ENCODE data around the gene STRN. TPM values are rescaled to one million over a fixed set of nuclear protein-coding genes. Genes with fewer than 3 reads are reported as not detected.

STRN gene
- total RNA-seq, 2 donors from 2014 or later, result 7.3 to 12.7 TPM

DNA sequence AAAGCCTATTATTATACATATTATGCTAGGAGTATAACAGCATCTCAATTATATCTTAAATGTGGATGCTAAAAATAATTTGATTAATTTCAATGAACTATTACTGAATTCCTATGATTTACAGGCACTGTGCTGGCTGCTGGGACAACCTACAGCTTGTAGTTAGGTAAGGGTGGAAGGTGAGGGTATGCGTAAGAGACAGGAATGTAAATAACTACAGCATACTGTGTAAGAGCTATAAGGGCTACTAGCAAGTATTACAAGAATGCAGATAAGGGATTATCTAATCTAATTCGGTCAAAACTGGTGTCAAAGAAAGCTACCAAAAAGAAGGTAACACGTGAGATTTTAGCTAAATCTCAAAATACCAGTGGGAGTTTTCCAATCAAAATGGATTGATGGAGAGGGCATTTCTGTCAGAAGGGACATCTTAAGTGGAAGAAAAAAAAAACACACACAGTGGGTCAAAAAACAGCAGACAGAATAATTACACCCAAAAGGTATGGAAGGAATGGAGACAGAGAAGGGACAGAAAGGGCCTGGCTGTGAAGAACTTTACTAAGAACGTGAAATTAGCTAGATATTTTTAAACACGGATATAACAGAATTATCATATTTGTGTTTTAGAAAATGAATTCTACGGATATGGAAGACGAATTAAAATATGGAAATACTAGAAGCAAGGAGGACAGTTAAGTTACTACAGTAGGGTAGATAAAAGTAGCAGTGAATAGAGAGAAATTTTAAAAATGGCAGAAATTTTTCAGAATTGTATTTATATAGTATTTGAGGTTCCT lies 47.1 kb downstream of the STRN start:
- Histone ChIP-seq H3K27me3 (no peaks in the 10 kb centered on the region), H3K36me3 (replicated peaks in 1 of 2; ENCODE audit: insufficient read depth in 1 of 2, low read depth in 2 of 2) (no peaks in the 10 kb centered on the region), H3K27ac (no peak overlapping the region), H3K9me3 (no peaks in the 10 kb centered on the region), H3K4me3 (no peak overlapping the region), H3K4me1 (no peaks in the 10 kb centered on the region)
- ATAC-seq (no peak), DNase-seq (no peak)
- WGBS, 2 donors, result 75 to 77% methylated on average over 7 of the region's 7 CpGs
- intact Hi-C loops (cut with DNase I), result no loop called here
- TF ChIP-seq POLR2A (IDR thresholded peaks at IDR 0.05), result no peak
- TF ChIP-seq, protein P1, sequence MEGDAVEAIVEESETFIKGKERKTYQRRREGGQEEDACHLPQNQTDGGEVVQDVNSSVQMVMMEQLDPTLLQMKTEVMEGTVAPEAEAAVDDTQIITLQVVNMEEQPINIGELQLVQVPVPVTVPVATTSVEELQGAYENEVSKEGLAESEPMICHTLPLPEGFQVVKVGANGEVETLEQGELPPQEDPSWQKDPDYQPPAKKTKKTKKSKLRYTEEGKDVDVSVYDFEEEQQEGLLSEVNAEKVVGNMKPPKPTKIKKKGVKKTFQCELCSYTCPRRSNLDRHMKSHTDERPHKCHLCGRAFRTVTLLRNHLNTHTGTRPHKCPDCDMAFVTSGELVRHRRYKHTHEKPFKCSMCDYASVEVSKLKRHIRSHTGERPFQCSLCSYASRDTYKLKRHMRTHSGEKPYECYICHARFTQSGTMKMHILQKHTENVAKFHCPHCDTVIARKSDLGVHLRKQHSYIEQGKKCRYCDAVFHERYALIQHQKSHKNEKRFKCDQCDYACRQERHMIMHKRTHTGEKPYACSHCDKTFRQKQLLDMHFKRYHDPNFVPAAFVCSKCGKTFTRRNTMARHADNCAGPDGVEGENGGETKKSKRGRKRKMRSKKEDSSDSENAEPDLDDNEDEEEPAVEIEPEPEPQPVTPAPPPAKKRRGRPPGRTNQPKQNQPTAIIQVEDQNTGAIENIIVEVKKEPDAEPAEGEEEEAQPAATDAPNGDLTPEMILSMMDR (IDR thresholded peaks at IDR 0.05), result no peak

DNA sequence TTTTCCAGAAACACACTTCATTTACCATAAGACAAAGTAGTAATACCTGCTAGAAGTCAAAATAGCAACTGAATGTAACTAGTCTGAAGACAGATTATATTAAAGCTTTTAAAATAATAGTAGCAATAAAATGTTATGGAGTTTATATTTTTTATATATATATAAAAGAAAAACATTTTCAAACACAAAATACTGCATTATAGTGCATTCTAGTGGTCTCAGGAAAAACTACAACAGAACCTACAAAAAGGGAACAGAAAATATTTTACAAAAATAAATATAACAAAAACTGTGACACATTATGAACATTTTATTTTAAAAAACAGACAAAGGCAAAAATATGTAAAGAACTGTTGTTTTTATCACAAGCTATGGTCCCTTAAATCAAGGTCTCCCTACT lies 48.0 kb downstream of the STRN start:
- no peaks in the 10 kb centered on the region for H3K36me3 ChIP-seq (replicated peaks in 1 of 2; ENCODE audit: insufficient read depth in 1 of 2, low read depth in 2 of 2)
- DNase-seq (no peak), ATAC-seq (no peak)
- TF ChIP-seq POLR2A (IDR thresholded peaks at IDR 0.05), result no peak
- TF ChIP-seq, protein P1 (IDR thresholded peaks at IDR 0.05), result peak in 1 of 7 experiments; percentile 7
- H3K27ac ChIP-seq, result no peak overlapping the region
- no peak overlapping the region for H3K4me3 ChIP-seq
- intact Hi-C loops (cut with DNase I), result no loop called here
- H3K27me3 ChIP-seq, result no peaks in the 10 kb centered on the region
- no peaks in the 10 kb centered on the region for H3K9me3 ChIP-seq
- H3K4me1 ChIP-seq, result no peaks in the 10 kb centered on the region

DNA sequence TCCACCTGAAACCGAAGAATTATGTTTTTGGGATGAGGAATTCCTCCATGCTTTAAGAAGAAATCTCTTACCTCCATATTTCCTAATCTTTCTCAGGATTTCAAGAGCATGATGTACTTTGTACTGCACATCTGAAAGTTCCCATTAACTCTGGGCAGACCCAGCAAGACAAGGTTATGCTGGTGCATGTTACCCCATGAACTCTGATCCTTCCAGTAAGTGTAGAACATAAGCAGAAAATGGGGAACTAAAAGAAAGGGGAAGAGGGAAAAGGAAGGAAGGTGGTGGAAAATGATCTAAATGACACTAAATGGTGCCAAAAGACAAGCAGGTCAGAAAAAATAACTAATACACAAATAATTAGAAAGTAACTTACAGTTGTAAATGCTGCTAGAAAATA lies 50.7 kb downstream of the STRN start:
- intact Hi-C loops (cut with DNase I), result no loop called here
- DNase-seq (peak in 1 of 4 donors; percentile 13), ATAC-seq (no peak)
- Histone ChIP-seq H3K27me3 (no peaks in the 10 kb centered on the region), H3K4me1 (no peaks in the 10 kb centered on the region), H3K4me3 (no peak overlapping the region), H3K27ac (no peak overlapping the region), H3K9me3 (no peaks in the 10 kb centered on the region), H3K36me3 (replicated peaks in 1 of 2; ENCODE audit: insufficient read depth in 1 of 2, low read depth in 2 of 2) (no peaks in the 10 kb centered on the region)
- 97% methylated on average over 1 of the region's 1 CpG for WGBS, 2 donors
- TF ChIP-seq, protein P1 (IDR thresholded peaks at IDR 0.05), result no peak
- no peak for TF ChIP-seq POLR2A (IDR thresholded peaks at IDR 0.05)

DNA sequence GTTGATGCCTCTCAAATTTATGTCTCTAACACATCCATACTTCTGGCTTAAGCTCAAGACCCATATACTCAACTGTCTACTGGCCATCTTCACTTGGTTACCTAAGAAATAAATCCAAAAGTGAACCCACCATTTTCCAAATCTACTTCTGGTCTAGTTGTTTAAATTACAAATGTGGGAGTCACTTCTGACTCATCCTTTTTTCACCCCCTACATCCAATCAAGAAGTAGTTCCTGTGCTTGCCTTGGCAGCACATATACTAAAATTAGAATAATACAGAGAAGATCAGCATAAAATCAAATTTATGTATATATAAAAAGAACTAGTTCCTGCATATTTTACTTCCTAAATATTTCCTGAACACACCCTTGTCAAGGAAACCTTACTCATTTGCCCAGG lies 53.6 kb downstream of the STRN start:
- H3K27ac ChIP-seq, result no peak overlapping the region
- DNase-seq (no peak), ATAC-seq (no peak)
- no peaks in the 10 kb centered on the region for H3K9me3 ChIP-seq
- intact Hi-C loops (cut with DNase I), result no loop called here
- H3K4me1 ChIP-seq, result no peaks in the 10 kb centered on the region
- TF ChIP-seq, protein P1 (IDR thresholded peaks at IDR 0.05), result no peak
- no peak for TF ChIP-seq POLR2A (IDR thresholded peaks at IDR 0.05)
- no peak overlapping the region for H3K4me3 ChIP-seq
- H3K36me3 ChIP-seq (replicated peaks in 1 of 2; ENCODE audit: insufficient read depth in 1 of 2, low read depth in 2 of 2), result no peaks in the 10 kb centered on the region
- no peaks in the 10 kb centered on the region for H3K27me3 ChIP-seq

DNA sequence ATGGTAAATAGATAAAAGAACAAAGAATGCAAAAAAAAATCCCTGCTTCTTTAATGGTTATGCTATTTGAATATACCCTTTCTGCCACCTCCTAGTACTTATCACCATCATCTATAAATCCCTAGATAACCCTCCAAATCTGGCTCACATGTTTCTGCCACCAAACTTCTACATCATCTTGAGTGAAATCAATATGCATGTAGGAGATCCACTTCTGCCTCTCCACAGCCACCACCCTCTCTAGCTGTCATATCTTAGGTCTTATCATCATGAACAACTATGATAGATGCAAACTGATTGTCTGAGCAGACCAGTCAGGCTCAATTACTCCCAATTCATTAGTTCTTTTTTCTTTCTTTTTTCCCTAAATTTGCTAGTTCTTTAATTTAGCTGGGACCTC lies 55.3 kb downstream of the STRN start:
- ATAC-seq (no peak), DNase-seq (no peak)
- H3K4me3 ChIP-seq, result no peak overlapping the region
- H3K9me3 ChIP-seq, result no peaks in the 10 kb centered on the region
- H3K36me3 ChIP-seq (replicated peaks in 1 of 2; ENCODE audit: insufficient read depth in 1 of 2, low read depth in 2 of 2), result no peaks in the 10 kb centered on the region
- H3K27ac ChIP-seq, result no peak overlapping the region
- H3K27me3 ChIP-seq, result no peaks in the 10 kb centered on the region
- no peaks in the 10 kb centered on the region for H3K4me1 ChIP-seq
- intact Hi-C loops (cut with DNase I), result no loop called here
- no peak for TF ChIP-seq POLR2A (IDR thresholded peaks at IDR 0.05)
- TF ChIP-seq, protein P1 (IDR thresholded peaks at IDR 0.05), result no peak
